Motor neuron (in vitro differentiated cells): ENCODE data around the gene SLC12A7. TPM values are rescaled to one million over a fixed set of nuclear protein-coding genes. Genes with fewer than 3 reads are reported as not detected.
A peak's percentile ranks its signal among the peaks of the same experiment; 100 is the strongest.

ENCODE experiments used
- ATAC-seq, 8 experiments: fragments of 200-7000 bp; cut with Tn5 transposase; replicated peaks in 6 of 8; 2 replicates each; pipeline ENCODE4 v1.8.0; 2021; ENCODE audit warnings: mild to moderate bottlenecking in 8 of 8, moderate library complexity in 8 of 8
- H3K27ac ChIP-seq, 2 donors: fragments of 250-450 bp; sonication (Bioruptor Pico); 2 replicates each; pipeline ENCODE4 v1.9.0; 2021; ENCODE audit warnings: antibody characterized with exemption in 2 of 2, mild to moderate bottlenecking in 2 of 2, moderate library complexity in 1 of 2
- H3K4me1 ChIP-seq, 2 donors: fragments of 250-450 bp; sonication (Bioruptor Pico); replicated peaks in 1 of 2; 2 replicates each; pipeline ENCODE4 v1.6.1; 2021; ENCODE audit warnings: antibody characterized with exemption in 2 of 2, mild to moderate bottlenecking in 2 of 2, moderate library complexity in 1 of 2
- H3K4me3 ChIP-seq, 5 donors: fragments of 250-450 bp; sonication (Bioruptor Pico); 2 replicates each; pipeline ENCODE4 v1.9.0; 2021; ENCODE audit warnings: antibody characterized with exemption in 5 of 5, mild to moderate bottlenecking in 5 of 5, moderate library complexity in 4 of 5
- WGBS, 10 experiments: fragments of 450-650 bp; shearing (Covaris generic); methylation state at CpG; one replicate each; pipeline ENCODE4 v1.0.0; 2022; 5-methylcytosine and 5-hydroxymethylcytosine counted together
- in situ Hi-C, 9 experiments: fragments of 400-800 bp; cut with MboI; loops; one replicate each; pipeline ENCODE4 v1.15.0; 2021; ENCODE audit warnings: low sequenced_read_pairs in 9 of 9, low pct_unique_long_range_greater_than_20kb in 2 of 9; ENCODE audit not compliant: unreplicated experiment in 9 of 9
- total RNA-seq, 8 experiments: library from RNA; unstranded; fragments of 300-600 nt; gene quantifications; 2 replicates each; pipeline versions ENCODE4 v1.2.3 to v1.2.4, GENCODE V29; 2022

SLC12A7 gene
- total RNA-seq, 8 experiments from 2014 or later: 2.0 to 14.4 (median 6.7) TPM

DNA sequence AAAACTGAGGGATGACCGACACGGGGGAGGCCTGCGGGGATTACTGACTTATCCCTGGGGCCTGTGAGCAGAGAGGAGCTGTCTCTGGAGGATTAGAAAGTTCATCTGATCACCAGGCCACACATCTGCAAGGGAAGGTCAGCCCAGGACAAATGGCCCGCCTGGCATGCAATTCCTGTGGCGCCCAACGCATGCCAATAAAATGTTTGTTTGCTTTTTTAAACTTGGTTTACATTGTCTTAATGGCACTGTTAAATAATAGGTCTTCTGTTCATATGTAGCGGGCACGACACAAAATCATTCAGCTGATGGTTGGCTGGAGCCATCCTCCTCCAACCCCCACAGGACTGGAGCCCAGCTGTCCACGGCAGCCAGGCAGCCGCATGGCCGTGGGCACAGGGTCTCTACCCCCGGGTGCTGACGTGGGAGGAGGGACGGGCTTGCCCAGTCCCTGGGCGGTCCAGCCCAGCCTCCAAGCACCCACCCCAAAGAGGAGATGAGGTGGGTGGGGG lies 41.0 kb upstream of the SLC12A7 start:
- WGBS, 10 experiments: 40 to 80% (median 72%) methylated on average over 2 to 6 of the region's 15 CpGs; no CpG with 5 or more reads in 5 of the 10 experiments
- H3K27ac ChIP-seq: no peak overlapping the region
- in situ Hi-C loops: loop anchor here in 5 of 9 experiments (25.0 kb wide), 2 partner anchors 216 to 484 kb away; no protein-coding TSS in a partner anchor
- ATAC-seq: peak in 2 of 8 experiments; percentile 6 to 35
- H3K4me3 ChIP-seq: no peak overlapping the region
- H3K4me1 ChIP-seq: peaks cover 2 to 16% of the 10 kb centered on the region in 2 donors

DNA sequence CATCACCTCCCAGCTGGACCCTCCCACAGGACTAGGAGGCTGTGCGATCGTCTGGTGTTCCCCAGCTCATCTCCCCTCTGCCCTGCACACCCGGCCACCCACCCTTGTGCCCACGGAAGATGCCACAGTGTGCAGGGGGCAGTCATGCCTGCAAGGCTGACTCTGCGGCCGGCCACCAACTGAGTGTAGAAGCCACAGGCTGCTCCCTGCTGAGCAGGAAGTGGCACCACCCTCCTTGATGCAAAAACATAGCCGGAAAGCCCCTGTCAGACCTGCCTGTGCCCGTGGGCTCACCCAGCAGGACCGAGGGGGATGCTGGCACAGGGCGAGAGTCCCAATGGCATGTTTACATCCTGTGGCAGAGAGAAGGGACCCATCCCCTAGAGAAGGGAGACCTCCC lies 40.3 kb upstream of the SLC12A7 start:
- WGBS, 10 experiments: 71% methylated on average over 4 of the region's 10 CpGs; no CpG with 5 or more reads in 9 of the 10 experiments
- H3K4me1 ChIP-seq: peaks cover 2 to 16% of the 10 kb centered on the region in 2 donors
- no peak overlapping the region for H3K27ac ChIP-seq
- ATAC-seq: no peak
- in situ Hi-C loops: loop anchor here in 5 of 9 experiments (25.0 kb wide), 2 partner anchors 215 to 485 kb away; no protein-coding TSS in a partner anchor
- H3K4me3 ChIP-seq: no peak overlapping the region

DNA sequence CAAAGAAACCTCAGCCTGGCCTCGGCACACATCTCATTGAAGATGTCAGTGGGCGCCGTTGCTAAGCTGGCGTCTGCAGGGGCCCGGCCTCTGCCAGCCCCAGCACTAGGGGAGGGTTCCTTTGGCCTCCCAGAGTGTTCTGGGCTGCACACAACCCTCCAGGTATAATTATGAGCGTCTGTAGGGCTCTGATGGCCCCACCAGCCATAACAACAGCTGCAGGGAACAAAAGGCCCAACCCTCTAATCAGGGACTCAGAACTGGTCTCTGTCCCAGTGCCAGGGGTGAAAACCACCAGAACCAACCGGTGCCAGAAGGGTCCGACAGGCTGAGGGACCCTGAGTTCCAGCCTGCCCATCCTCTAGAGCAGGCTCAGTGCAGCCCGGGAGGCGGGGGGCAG lies 39.5 kb upstream of the SLC12A7 start:
- Histone ChIP-seq H3K27ac (no peak overlapping the region), H3K4me3 (no peak overlapping the region), H3K4me1 (peaks cover 2 to 16% of the 10 kb centered on the region in 2 donors)
- ATAC-seq: peak in 1 of 8 experiments; percentile 19
- 60% methylated on average over 1 of the region's 10 CpGs; no CpG with 5 or more reads in 9 of the 10 experiments for WGBS, 10 experiments
- in situ Hi-C loops: loop anchor here in 5 of 9 experiments (25.0 kb wide), 2 partner anchors 214 to 486 kb away; no protein-coding TSS in a partner anchor

DNA sequence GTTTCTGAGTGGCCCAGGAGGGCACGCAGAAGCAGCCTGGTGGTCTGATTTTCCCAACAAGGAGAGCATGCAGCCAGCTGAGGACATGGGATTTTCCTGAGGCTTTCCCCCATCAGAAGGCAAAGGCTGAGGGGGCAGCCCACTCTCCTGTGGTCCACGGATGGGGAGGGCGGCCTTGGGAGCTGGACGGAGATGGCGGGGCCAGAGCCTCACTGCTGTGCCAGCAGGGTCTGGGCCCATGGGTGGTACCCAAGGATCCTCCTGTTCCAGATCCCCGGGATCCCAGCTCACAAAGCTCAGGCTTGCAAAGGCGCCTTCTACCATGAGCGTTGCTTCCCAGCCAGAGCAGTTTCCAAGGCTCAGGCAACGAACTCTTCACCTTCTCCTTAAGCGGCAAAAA lies 39.0 kb upstream of the SLC12A7 start:
- Histone ChIP-seq H3K4me3 (no peak overlapping the region), H3K27ac (no peak overlapping the region), H3K4me1 (peaks cover 2 to 15% of the 10 kb centered on the region in 2 donors)
- no peak for ATAC-seq
- WGBS, 10 experiments: 70 to 92% (median 85%) methylated on average over 1 to 3 of the region's 10 CpGs; no CpG with 5 or more reads in 6 of the 10 experiments
- in situ Hi-C loops: loop anchor here in 5 of 9 experiments (25.0 kb wide), 2 partner anchors 214 to 486 kb away; no protein-coding TSS in a partner anchor

DNA sequence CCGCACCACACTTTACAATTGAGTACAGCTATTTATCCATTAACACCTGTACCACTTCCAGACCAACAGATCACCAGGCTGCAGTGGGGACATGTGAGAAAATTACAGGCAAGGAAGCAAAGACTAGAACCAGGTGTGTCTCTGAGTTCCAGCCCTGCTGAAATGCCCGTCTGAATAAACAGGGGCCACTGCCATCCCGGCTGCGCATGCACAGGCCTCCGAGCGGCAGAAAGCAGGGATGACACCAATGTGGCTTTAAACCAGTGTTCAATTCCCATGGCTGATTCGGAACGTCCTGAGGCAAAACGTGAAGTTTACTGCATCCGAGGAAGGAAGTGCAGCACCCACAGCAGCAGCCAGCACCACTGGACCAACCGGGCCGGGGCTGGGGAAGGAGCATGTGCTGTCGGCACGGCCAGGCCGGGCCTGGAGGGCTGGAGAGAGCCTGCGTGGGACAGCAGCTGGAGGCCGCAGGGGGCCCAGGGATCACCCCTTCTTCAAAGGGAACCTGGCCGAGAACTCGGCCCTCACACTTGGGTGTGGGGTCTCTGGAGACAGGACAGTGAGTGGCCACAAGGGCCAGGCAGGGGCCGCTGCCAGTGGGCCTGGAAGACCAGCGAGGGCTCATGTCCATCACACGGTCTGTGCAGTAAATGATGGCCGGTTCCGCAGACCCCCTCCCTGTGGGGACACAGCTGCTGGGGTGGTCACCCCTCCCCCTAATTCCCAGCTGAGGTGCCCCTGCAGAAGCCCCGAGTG lies 33.0 kb upstream of the SLC12A7 start:
- peaks cover 2 to 16% of the 10 kb centered on the region in 2 donors for H3K4me1 ChIP-seq
- H3K27ac ChIP-seq: no peak overlapping the region
- no peak overlapping the region for H3K4me3 ChIP-seq
- ATAC-seq: no peak
- in situ Hi-C loops: loop anchor here in 5 of 9 experiments (25.0 kb wide), 1 partner anchor 208 kb away; no protein-coding TSS in a partner anchor
- 20 to 100% (median 40%) methylated on average over 1 to 6 of the region's 25 CpGs; no CpG with 5 or more reads in 5 of the 10 experiments for WGBS, 10 experiments

DNA sequence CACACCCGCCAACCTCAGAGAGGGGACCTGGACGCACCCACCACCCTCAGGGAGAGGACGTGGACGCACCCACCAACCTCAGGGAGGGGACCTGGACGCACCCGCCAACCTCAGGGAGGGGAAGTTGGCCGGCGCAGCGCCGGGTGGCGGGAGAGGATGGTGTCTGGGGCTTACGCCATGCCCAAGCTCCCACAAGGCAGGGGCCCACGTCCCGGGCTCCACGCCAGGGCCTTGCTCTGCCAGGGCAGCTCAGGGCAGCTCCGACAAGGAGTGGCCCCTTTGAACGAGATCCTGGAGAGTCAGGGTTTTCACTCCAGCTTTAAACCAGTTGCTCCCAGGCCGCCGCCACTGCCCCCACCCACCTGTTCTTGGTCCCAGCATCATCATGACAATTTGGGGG lies 32.2 kb upstream of the SLC12A7 start:
- no peak for ATAC-seq
- no peak overlapping the region for H3K27ac ChIP-seq
- H3K4me1 ChIP-seq: peaks cover 2 to 16% of the 10 kb centered on the region in 2 donors
- 98 to 100% methylated on average over 1 to 7 of the region's 19 CpGs; no CpG with 5 or more reads in 8 of the 10 experiments for WGBS, 10 experiments
- no peak overlapping the region for H3K4me3 ChIP-seq
- in situ Hi-C loops: loop anchor here in 5 of 9 experiments (25.0 kb wide), 1 partner anchor 207 kb away; no protein-coding TSS in a partner anchor

DNA sequence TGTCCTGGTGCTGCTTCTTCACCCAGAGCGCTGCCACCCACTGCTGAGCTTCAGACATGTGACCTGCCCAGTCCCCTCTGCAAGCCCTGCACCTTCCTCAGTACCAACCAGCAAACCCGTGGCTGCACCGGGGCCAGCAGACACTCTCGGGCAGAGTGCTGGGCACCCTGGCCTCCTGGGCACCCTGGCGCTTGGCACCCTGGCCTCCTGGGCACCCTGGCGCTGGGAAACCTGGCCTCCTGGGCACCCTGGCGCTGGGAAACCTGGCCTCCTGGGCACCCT lies 31.7 kb upstream of the SLC12A7 start:
- Histone ChIP-seq H3K27ac (no peak overlapping the region), H3K4me1 (peaks cover 2 to 16% of the 10 kb centered on the region in 2 donors), H3K4me3 (no peak overlapping the region)
- ATAC-seq: no peak
- WGBS, 10 experiments: 20 to 100% (median 93%) methylated on average over 1 to 3 of the region's 7 CpGs; no CpG with 5 or more reads in 6 of the 10 experiments
- in situ Hi-C loops: loop anchor here in 5 of 9 experiments (25.0 kb wide), 1 partner anchor 206 kb away; no protein-coding TSS in a partner anchor

DNA sequence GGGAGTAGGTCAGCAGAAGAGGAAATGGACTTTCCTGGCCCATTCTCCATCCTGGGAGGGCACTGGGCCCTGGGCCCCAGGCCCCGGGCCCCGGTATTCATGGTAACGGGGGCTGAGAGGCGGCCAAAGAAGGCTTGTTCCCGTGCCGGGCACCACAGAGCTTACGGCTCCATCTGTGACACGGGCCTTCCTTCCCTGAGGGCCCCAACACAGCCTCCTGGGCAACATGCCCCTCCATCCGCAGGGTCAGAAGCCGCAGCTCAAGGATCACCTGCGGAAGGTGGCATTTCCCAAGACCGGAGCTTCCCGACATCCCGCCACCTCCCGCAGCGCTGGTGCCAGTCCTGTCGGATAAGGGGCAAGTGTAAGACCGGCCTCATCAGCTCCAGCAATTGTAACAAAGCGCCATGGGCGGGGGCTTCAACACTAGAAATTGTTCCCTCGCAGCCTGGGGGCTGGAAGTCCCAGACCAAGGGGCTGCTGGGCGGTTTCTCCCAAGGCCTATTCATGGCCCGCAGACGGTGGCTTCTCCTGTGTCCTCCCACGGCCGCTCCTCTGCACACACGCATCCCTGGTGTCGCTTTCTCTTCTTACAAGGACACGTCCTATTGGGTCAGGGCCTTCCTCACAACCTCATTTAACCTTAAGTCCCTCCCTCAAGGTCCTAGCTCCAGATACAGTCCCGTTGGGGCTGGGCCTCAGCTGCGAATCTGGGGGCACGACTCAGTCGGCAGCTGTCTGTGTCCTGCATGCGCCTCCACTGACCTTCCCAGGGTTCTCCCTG lies 31.2 kb upstream of the SLC12A7 start:
- ATAC-seq: no peak
- Histone ChIP-seq H3K4me3 (no peak overlapping the region), H3K27ac (no peak overlapping the region), H3K4me1 (peaks cover 2 to 16% of the 10 kb centered on the region in 2 donors)
- 33 to 91% (median 76%) methylated on average over 1 to 14 of the region's 34 CpGs; no CpG with 5 or more reads in 5 of the 10 experiments for WGBS, 10 experiments
- in situ Hi-C loops: loop anchor here in 5 of 9 experiments (25.0 kb wide), 1 partner anchor 206 kb away; no protein-coding TSS in a partner anchor

DNA sequence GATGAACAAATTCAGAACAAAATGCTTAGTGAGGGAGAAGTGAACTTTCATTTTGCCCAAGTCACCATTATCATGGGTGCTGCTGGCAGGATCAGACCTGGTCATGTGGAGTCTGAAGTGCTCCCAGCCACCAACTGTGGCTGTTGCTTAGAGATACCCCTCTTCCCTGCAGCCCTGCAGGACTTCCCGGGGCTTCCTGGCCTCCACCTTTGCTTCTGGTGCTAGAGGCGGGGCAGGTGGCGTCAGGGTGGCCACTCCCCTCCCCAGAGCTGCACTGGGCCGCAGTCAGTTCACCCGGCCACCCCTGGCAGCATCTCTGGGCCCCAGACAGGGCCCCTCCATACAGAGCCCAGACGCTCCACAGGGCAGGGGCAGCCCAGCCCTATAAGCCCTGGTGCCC lies 30.0 kb upstream of the SLC12A7 start:
- H3K4me1 ChIP-seq: peaks cover 2 to 16% of the 10 kb centered on the region in 2 donors
- no peak overlapping the region for H3K4me3 ChIP-seq
- WGBS, 10 experiments: 27 to 67% (median 60%) methylated on average over 1 to 3 of the region's 6 CpGs; no CpG with 5 or more reads in 7 of the 10 experiments
- peak in 6 of 8 experiments; percentile 9 to 55 (median 49) for ATAC-seq
- in situ Hi-C loops: loop anchor here in 5 of 9 experiments (25.0 kb wide), 1 partner anchor 205 kb away; no protein-coding TSS in a partner anchor
- no peak overlapping the region for H3K27ac ChIP-seq

DNA sequence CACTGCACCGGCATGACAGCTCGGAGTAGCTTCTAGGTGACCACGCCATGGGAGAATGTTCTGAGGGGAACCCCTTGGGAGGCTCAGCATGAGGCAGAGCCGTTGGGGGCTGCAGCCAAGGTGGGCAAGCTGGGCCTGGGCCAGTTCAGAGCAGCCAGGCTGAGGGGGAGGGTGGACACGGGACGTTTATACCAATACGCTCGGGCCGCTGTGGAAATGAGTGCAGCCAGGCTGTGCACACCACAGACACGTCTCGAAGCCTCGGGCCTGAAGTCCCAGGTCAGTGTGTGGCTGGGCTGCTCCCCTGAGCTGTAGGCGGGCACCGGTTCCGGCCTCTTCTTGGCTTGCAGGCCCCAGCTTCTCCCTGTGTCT lies 28.9 kb upstream of the SLC12A7 start:
- peaks cover 2 to 18% of the 10 kb centered on the region in 2 donors for H3K4me1 ChIP-seq
- peak overlapping the region in 1 of 2 donors; percentile 25 for H3K27ac ChIP-seq
- in situ Hi-C loops: loop anchor here in 5 of 9 experiments (25.0 kb wide), 1 partner anchor 204 kb away; no protein-coding TSS in a partner anchor
- ATAC-seq: no peak
- H3K4me3 ChIP-seq: no peak overlapping the region
- WGBS, 10 experiments: 40 to 93% methylated on average over 2 of the region's 15 CpGs; no CpG with 5 or more reads in 8 of the 10 experiments

DNA sequence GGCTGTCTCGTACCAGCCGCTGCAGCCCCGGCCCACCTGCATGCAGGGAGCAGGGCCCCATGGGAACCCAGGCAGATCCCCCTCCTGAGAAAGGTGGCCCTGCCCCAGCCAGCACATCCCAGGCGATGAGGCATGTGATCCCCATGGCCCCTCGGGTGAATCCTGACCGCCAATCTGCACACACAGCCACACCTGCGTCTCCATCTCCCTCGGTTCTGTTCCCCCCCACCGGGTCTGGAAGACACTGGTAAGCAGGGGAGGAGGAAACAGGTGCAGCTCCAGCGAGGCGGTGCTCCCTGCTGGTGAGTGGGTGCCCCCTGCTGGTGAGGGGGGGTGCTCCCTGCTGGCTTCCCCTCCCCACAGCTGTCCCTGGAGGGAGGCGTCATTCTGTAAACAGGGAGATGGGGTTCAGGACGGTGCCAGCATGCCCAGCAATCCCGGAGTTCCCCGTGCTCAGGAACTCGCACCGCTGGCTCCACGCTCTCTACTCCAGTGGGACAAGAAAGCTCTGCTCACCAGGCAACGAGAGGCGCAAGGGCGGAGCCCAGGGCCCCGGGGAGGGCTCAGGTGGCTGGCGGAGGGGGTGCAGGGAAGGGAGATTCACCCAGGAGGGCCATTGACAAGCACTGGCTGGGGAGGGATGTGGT lies 28.4 kb upstream of the SLC12A7 start:
- in situ Hi-C loops: loop anchor here in 5 of 9 experiments (25.0 kb wide), 1 partner anchor 203 kb away; no protein-coding TSS in a partner anchor
- 8 to 26% methylated on average over 2 to 7 of the region's 23 CpGs; no CpG with 5 or more reads in 8 of the 10 experiments for WGBS, 10 experiments
- ATAC-seq: peak in 7 of 8 experiments; percentile 53 to 87 (median 76)

More for the DNA sequence above, 28.4 kb upstream of the SLC12A7 start:
- H3K27ac ChIP-seq: no peak overlapping the region
- peaks cover 2 to 20% of the 10 kb centered on the region in 2 donors for H3K4me1 ChIP-seq
- no peak overlapping the region for H3K4me3 ChIP-seq
